GM13976 (cell line): Measurements from ENCODE around the gene APBA2.
"Not testable (repeated sequence)": the region's sequence is repeated elsewhere in the genome, so short reads cannot be mapped to it uniquely, and the experiment has no call there.

Experiments
- DNase-seq: peaks from one replicate; pipeline ENCODE4 v3.0.0; 2012; ENCODE audit warnings: low spot score
- CTCF ChIP-seq: IDR thresholded peaks from 2 replicates; pipeline ENCODE4 v1.5.1; 2012; ENCODE audit warnings: borderline replicate concordance, mild to moderate bottlenecking; ENCODE audit not compliant: insufficient read depth; ENCODE audit errors: extremely low read depth, missing control alignments, control extremely low read depth
- in situ Hi-C: fragments of 300-500 bp; cut with MboI; formaldehyde crosslinking; loops from one replicate; pipeline ENCODE4 v1.12.0; 2022; ENCODE audit warnings: low sequenced_read_pairs, mixed read lengths, inconsistent platforms; ENCODE audit not compliant: unreplicated experiment

APBA2 gene

GRCh38 chr15:28888900-28889299 is 3.1 kb downstream of the APBA2 start:
- DNase-seq = no peak
- no peak for TF ChIP-seq CTCF
- in situ Hi-C loops = no loop called here

GRCh38 chr15:28889346-28889745 is 3.6 kb downstream of the APBA2 start:
- TF ChIP-seq CTCF = no peak
- no peak for DNase-seq
- in situ Hi-C loops = no loop called here

- in situ Hi-C loops, DNase-seq: not testable (repeated sequence)
Measured at GRCh38 chr15:28889871-28890270, 4.1 kb downstream of the APBA2 start.

- in situ Hi-C loops, DNase-seq: not testable (repeated sequence)
Measured at GRCh38 chr15:28890291-28890690, 4.5 kb downstream of the APBA2 start.

GRCh38 chr15:28890711-28891495 is 5.1 kb downstream of the APBA2 start:
- in situ Hi-C loops = no loop called here
- no peak for DNase-seq
- TF ChIP-seq CTCF = no peak

GRCh38 chr15:28891588-28891987 is 5.8 kb downstream of the APBA2 start:
- no peak for TF ChIP-seq CTCF
- in situ Hi-C loops = no loop called here
- no peak for DNase-seq

GRCh38 chr15:28892789-28893610 is 7.2 kb downstream of the APBA2 start:
- TF ChIP-seq CTCF = no peak
- no peak for DNase-seq
- in situ Hi-C loops = no loop called here
